ENCODE measurements around the gene FARP1.

DNA sequence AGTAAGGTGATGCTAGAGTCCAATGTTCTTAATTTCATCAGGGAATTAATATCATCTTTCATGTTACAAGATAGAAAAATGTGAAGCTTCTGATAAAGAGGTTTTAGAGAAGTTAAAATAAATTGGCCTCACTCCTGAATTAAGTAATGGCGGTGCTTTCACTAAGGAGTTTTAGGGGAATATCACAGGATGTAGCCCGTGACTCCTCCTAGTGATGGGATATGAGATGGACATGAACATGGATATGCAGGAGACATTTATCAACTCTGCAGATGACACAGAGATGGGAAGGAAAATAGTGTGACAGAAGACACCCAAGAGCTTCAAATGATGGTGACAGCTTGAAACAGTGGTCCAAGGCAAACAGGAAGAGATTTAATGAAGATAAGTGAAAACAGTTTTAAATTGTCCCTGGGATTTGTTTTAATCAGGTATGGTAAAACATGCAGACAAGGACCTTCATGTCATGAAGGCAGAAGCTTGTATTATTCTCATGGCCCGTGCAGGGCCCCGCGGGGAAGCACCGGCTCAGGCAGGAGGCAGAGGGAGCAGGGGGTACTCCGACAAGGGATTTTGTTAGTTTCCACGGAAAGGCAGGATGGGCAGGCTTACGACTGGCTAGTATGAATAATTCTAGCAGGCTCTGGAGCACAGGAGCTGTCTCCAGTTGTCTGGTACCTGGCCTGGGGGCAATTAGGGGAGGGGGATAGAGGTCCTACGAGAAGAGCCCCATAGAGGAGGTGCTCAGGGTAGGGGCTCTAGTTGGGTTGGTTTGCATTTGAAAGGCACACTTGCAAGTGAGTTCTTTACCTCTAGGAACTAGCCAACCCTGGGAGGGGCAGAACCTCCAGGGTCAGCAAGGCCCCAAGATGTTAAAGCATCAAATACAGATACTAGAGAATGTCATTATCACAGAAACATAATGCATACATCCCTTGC lies 38.7 kb upstream of the FARP1 start:
- TF ChIP-seq CEBPB (IDR thresholded peaks at IDR 0.05) (no peak), MAX (IDR thresholded peaks at IDR 0.05) (no peak), EP300 (IDR thresholded peaks at IDR 0.05; ENCODE audit: borderline replicate concordance) (no peak), EGR1 (IDR thresholded peaks at IDR 0.05) (no peak), REST (IDR thresholded peaks at IDR 0.05; ENCODE audit: low read depth) (no peak), TEAD4 (IDR thresholded peaks at IDR 0.05) (no peak), TAF1 (IDR thresholded peaks at IDR 0.05; ENCODE audit: low read depth) (no peak), RAD21 (IDR thresholded peaks at IDR 0.05; ENCODE audit: low read depth) (peak; percentile 42), YY1 (IDR thresholded peaks at IDR 0.05; ENCODE audit: low read depth) (no peak), ZBTB7A (IDR thresholded peaks at IDR 0.05; ENCODE audit: low read depth) (no peak), CREB1 (IDR thresholded peaks at IDR 0.05; ENCODE audit: low read depth) (no peak), TCF12 (IDR thresholded peaks at IDR 0.05; ENCODE audit: low read depth) (no peak), USF1 (IDR thresholded peaks at IDR 0.05) (no peak)
